HG02885 (cell line): ENCODE measurements around the gene TNFSF11.

Source experiments
- ATAC-seq: cut with Tn5 transposase; IDR thresholded peaks from one replicate; pipeline ENCODE4 v1.9.1; 2021; ENCODE audit warnings: mild to moderate bottlenecking; ENCODE audit not compliant: unreplicated experiment, poor library complexity

Gene TNFSF11, protein sequence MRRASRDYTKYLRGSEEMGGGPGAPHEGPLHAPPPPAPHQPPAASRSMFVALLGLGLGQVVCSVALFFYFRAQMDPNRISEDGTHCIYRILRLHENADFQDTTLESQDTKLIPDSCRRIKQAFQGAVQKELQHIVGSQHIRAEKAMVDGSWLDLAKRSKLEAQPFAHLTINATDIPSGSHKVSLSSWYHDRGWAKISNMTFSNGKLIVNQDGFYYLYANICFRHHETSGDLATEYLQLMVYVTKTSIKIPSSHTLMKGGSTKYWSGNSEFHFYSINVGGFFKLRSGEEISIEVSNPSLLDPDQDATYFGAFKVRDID

DNA sequence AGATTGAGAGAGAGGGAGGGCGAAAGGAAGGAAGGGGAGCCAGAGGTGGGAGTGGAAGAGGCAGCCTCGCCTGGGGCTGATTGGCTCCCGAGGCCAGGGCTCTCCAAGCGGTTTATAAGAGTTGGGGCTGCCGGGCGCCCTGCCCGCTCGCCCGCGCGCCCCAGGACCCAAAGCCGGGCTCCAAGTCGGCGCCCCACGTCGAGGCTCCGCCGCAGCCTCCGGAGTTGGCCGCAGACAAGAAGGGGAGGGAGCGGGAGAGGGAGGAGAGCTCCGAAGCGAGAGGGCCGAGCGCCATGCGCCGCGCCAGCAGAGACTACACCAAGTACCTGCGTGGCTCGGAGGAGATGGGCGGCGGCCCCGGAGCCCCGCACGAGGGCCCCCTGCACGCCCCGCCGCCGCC is at the start of gene TNFSF11:
Gene TNFSF11 (plus strand): TSS at position 142 of the 400 bp plus-strand sequence. CDS start 152 bp downstream, at position 294.
- peak; percentile 41 for ATAC-seq

DNA sequence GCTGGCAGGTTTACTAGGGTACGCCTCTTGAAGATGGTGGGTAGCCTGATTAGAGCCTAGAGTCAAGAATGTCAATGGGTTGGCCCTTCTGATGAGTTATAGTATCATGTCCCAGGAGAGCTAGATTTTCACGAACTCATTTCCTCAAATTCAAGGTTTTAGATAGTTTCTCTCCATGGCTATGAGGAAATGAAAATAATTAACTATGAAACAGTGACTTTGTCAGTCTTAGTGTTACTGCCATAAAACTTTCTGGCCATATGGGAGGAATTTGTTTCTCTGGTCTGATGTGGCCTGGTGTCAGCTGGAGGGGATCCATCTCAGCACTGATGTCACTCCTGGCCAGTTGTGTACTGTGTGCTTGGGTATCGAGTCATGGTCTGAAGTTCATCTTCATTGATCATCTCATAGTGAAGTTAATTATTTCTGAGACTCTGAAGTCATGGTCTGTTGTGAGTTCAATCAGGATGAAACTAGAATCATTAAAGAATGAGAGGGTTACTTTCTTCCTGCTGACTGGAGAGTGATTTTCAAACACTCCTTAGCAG is 49.4 kb upstream of the TNFSF11 start:
- no peak for ATAC-seq

DNA sequence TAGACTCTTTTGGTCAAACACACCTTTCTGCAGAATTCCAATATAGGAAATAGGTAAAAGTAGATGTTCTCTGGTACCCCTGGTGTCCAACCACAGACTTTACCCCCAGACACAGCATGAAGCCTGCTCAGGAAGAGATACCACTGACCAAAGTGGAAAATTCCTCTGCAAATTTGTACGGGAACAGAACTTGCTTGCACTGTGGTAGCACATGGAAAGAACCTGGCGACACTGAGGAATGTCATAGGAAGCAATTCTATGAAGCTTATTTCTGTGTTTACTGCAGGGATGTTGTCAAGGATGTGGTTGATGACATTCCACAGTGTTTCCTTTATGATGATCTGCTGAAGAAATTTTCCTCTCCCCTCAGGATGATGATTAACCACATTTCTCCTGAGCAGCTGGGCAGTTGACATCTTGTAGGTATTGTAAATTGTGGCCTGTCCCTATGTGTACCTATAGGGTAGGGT is 48.9 kb upstream of the TNFSF11 start:
- ATAC-seq = no peak

DNA sequence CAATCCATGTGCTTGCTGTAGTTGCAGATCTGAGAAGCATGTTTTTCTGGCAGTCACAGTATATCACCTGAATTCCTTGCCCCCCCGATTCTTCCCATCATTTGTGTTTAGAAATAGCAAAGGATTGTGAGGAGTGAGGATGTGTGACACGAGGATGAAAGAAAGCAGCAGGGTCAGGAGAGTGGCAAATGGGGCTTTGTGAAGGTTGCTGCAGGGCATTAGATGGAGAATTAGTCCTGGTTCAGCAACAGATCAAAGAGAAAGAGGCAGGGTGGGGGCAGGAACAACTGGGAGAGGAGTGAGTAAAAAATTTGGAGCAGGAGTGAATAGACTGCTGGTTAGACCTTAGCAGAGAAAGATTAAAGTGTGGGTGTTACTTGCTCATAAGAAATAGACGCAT is 47.7 kb upstream of the TNFSF11 start:
- no peak for ATAC-seq

DNA sequence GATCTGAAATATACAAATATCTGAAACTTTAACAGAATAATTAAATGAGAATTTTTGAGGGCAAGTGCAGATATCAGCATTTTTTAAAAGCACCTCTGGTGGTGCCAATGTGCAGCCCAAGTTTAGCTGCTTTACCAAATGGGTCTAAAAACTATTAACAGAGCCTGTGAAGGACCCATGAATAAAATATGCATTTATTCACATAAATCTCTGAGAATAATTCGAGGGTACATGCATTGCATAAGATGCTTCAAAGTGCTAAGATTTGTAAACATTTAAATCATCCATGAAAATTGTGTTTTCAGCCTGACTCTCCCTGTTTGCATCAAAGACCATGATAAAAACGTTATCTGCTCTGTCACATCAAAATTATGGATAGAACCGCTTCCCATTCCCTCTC is 47.1 kb upstream of the TNFSF11 start:
- ATAC-seq = no peak

DNA sequence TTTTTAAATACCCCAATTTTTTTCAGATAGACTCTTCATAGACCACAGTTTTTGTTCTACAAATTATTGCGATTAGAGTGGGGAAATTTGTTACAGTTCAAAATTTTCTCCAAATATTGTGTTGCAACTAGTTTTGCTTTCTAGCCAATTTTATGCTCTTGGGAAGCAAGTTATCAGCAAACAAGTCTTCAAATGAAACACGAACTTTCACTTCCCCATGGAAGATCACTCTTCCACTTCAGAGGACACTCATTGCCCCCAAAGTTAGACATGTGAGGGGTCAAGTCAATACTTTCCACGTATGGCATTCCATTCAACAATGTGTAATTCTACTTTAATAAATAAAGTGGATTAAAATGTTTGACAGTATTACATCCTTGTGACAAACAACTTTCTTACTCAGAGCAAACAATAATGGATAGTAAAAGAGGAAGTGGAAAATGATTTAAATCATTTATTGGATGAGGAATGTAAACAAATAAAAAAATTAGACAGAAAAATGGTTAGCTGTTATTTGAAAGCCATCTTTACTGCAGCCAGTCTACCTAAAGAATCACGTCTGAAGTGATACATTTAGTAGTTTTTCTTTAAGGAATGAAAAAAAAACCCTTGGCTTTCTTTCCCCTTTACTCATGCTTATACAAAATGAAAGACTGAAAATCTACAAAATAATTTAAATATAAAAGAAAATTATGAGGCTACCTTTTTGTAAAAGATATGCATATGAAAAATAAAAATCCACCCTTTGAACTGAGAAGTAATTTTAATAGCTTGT is 41.2 kb upstream of the TNFSF11 start:
- no peak for ATAC-seq

DNA sequence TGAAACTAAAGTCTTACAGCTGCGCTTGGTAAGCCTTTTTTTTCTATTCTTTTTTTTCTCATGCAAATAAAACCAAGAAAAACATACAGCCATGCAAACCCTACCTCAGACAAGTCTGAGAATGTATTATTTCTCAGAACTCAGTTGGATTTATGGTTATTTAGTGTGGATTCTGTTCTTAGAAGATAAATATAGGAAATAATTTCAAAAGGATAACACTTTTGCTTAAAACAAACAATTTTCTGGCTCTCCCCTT is 40.7 kb upstream of the TNFSF11 start:
- ATAC-seq = no peak

DNA sequence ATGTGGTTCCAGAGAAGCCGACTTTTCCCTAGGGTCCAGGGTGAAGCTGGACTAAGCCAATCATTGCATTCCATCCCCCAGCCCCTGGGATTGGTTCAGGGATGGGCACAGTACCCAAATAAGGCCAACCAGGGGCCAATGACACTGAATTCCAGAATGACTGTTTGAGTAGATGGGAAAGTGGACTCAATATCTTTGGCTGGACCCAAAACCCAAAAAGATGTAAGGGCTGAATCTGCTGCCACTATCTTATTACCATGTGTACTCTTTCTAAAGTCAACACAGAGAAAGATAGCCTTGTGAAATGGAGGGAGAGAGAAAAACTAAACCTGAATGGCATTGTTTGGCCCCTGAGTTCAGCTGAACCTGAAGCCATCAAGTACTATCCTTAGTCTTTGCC is 39.2 kb upstream of the TNFSF11 start:
- ATAC-seq = no peak

DNA sequence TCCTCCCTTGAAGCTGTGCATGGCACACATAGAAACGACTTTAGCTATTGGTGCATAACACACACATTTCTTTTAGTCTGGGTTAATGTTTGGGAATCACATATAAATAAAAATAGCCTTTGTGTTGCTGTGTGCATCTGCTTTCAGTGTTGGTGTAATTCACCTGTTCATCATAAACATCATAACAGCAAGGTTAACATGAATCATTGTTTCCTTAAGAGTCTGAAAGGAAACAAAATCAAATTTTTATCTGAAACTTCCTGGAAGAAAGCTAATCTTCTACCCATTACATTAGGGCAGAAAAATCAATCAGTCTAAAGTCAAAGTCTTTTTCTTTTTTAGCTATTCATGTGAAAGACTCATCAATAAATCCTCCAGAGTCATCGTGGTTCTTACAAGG is 35.0 kb upstream of the TNFSF11 start:
- ATAC-seq = no peak

DNA sequence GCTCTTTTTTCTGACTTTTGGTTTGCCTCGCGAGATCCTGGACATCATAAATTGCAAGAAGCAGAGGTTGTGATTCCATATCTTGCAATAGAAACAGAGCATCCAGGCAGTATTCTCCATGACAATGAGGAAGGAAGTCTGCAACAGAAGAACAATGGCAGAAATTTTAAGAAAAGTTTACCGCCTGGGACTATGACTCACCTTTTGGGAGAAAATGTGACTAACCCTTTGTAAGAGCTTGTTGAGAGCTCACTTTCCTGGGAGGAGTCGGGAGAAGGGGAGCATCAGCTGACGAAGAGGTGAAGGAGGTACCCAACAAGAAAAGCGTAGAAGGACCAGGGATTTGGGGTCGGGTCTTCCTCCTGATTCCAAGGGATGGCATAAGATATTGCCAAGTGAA is 34.3 kb upstream of the TNFSF11 start:
- ATAC-seq = no peak

DNA sequence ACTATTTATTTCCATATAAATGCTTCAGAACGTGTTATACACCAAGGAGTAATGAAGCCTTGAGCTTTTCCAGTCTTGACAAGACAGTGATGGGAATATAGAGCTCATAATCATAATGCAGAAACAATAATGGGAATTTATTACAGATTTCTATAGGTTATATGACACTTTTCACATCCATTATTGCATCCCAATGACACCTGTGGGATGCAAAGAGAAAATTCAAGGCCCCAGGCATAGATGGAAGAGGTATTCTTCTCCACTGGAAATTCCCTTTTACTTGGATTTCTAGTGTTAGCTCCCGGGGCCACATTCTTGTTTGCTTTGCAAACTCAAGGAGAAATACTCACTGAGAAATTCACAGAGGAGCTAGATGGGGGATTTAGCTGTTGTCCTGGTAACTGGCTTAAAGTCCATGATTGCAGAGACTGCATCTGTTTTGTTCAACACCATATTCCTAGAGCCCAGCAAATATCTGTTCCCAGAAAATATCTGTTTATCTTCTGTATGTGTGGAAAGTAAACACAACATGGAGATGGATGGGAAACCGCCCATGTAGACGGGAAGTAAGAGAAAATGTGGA is 30.6 kb upstream of the TNFSF11 start:
- no peak for ATAC-seq

DNA sequence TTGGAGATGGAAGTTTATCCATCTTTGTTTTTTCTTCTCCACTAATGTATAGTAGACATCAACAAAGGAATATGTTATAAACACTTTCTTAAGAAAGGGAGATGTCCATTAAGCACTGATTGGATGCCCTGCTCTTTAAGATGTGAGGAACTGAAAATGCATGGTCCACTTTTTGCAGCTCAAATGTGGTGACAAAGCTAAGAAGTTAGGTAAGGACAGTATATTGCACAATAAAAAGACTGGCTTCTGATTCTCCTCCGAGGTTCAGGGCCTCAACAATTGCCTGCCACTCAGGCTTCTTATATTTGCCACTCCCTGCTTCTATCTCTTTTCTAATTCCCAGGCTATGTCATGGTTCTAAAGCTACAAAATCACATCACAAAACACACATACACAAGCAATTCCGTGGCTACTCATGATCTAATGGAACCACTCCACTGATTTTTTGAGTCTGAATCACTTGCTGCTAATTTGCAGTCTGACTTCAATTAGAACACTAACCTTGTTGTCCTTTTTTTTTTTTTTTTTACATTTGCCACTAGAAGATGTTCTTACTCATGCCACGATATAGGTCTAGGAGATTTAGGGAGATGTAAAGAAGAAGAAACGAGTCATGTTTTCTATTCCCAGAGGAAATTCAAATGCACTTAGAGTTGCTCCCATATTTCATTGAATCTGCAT is 29.6 kb upstream of the TNFSF11 start:
- ATAC-seq = no peak

DNA sequence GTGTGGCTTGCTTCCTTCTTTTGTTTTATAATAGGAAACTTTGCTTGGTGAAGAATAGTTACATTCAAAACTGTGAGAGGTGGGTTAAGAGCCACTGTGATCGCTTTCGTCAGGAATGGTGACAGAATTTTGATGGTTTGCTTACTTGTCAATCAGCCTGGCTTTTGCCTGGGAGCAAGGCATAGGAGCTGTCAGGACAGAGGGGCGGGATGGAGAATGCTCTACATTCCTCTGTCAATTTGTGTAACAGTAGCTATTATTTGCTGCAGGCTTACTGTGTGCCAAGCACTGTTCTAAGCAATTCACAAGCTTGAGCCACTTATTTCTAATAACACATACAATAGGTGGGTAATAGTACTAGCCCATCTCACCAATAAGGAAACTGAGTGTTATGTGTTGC is 28.1 kb upstream of the TNFSF11 start:
- no peak for ATAC-seq

DNA sequence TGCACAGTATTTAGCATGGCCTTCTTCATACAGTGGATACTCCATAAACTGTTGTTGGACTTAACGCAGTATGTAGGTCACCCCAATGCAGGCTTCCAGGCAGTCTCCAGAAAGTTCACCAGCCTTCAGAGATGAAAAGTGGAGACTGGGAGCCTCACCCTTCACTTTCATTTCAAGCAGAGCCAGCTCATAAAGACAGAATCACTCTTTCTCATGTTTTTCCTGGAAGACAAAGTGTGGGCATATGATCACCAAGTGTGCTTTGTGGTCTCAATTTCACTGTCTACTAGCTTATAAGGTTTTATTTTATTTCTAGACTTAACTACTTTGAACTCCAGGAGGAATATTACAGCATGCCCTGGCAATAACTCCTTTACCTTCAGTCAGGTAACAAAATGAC is 26.3 kb upstream of the TNFSF11 start:
- no peak for ATAC-seq

DNA sequence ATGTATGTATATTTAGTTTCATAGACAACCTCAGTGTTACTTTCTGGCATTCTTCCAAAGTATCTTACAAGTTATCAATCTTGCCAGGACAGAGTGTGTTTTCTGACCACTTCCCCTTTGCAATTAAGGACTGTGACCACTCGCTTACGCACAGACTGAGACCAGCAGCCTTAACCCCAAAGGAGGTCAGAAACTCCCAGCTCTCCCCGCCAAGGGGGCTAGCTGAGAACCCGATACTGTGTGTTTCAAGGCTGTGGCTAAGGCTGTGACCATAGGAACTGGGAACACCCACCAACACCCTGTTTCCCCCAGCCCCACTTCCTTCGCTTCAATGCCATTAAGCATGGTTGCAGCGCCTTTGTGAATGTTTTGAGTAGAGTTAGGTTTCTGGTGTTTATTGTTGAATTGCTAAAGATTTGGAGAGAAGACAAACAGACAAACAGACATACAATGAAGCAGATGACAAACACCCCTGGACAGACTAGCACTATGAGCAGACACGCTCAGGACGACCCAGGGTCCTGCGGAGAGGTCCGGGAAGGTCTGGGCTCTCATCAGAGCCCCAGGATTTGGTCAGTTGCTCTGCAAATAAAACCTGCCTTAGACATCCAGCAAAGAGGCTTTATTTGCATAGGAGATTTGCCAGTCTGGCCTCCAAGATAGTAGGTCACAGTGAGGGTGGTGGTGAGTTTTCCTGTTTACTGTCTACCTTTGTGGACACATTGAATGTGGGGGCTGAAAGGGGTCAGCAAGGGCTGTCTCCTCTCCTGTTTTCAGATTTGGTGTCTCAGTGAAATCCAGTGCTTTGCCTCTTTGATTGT is 25.0 kb upstream of the TNFSF11 start:
- ATAC-seq = peak; percentile 94

DNA sequence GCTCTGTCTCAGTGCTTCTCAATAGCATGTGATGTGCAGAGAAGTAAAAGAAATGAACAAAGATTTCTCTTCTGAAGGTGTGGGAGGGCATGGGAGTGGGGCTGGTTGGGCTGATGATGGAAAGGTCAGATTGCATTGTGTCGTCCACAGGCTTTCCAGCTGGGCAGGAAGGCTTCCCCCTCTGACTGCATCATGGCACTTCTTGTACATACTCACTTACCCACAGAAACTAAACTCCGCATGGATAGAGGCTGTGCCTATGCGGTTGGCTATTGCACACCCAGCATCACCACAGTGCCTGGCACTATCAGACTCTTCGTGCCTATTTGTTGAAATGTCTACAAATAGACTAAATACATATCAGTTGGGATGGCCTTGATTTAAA is 24.4 kb upstream of the TNFSF11 start:
- ATAC-seq = peak; percentile 2

DNA sequence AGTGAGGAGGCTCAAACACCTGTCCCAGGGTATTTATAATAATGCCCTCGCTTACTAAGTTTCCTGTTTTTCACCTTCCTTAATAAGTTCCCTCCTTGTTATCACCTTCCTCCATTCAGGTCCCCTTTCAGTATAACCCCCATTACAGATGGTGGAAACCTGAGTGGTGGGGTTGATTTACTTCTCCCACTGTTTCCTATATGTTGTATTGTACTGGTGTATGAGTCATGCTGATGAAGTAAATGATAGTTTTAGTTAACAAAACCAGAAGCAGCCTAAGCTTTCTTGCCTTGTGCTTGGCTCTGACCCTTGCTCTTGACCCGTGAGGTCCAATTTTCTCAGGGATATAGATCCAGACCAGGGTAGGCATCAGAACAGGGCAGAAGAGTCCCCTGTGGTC is 22.3 kb upstream of the TNFSF11 start:
- no peak for ATAC-seq

DNA sequence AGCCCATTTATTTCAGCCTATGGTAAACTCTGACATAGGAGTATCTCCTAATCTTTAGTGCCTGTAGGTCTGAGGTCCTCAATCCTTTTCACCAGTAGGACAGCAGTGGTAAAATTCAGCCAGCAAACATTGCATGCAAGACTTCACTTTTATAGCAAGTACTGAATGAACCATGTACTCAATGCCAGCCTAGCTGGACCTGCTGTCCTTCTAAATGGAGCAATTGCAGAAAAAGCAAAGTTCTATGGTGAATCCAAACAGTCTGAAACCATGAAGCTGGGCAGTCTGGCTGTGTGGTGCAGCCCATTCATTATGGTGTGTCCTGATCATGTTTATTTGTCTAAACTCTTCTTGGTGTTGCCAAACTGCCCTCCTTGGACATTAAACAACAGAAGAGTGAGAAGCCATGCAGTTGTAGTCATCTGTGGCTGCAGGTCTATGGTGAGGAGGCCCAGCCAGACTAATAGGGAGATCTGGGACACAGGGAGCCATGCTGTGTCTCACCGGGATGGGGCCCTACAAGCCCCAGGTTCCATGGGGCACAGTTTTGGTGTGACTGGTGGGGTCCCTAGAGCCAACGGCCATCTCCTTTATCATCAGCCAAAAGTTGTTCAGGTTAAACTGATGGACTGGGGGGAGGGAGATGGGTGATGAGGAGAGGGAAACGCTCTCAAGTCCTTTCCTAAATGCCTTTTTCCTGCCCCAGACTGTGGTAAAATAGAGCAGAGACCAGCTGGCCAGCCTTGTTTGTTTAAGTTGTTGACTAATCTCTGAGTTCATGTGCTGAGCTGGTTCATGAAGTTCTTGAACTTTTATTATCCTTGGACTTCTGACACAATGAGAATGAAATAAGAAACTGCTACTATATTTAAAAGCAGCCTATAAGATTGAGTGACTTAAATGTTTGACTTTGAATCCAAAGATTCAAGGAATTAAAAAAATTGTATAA is 20.6 kb upstream of the TNFSF11 start:
- no peak for ATAC-seq

DNA sequence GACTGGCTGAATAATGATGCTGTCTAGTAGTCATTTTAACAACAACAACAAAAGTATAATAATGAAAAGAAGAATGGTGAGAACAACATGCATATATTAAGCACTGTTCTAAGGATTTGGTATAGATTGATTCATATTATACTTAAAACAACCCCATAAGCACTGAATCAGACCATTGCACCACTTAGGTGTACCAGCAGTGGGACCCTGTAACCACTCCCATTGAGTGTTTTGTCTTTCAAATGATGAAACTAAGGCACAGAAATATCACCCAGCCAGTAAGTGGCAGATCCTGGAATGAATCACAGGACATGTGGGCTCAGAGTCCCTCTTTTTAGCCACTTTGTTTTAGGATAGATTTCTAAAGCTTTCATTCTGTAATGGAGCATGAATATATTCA is 14.9 kb upstream of the TNFSF11 start:
- no peak for ATAC-seq
